IgD-negative memory B cell (primary cell): ENCODE measurements around the gene XCL2. TPM values are rescaled to one million over a fixed set of nuclear protein-coding genes. Genes with fewer than 3 reads are reported as not detected.
"Not testable (repeated sequence)": the region's sequence is repeated elsewhere in the genome, so short reads cannot be mapped to it uniquely, and the experiment has no call there.

Experiments
- H3K27ac Mint-ChIP-seq, 3 donors: one replicate each; pipeline ENCODE4 v1.8.0; 2020 to 2022; ENCODE audit warnings: mild to moderate bottlenecking in 3 of 3, mixed read lengths in 3 of 3, moderate library complexity in 1 of 3
- H3K27me3 Mint-ChIP-seq: one replicate; pipeline ENCODE4 v1.8.0; 2021; ENCODE audit warnings: mixed read lengths
- H3K36me3 Mint-ChIP-seq: one replicate; pipeline ENCODE4 v1.8.0; 2020; ENCODE audit warnings: mild to moderate bottlenecking, mixed read lengths
- H3K4me1 Mint-ChIP-seq, 3 donors: one replicate each; pipeline ENCODE4 v1.8.0; 2020 to 2022; ENCODE audit warnings: mixed read lengths in 3 of 3, mild to moderate bottlenecking in 1 of 3
- H3K4me3 Mint-ChIP-seq, 4 donors: one replicate each; pipeline ENCODE4 v1.8.0; 2020 to 2022; ENCODE audit warnings: mild to moderate bottlenecking in 4 of 4, mixed read lengths in 4 of 4, moderate library complexity in 3 of 4
- H3K9me3 Mint-ChIP-seq, 3 donors: one replicate each; pipeline ENCODE4 v1.8.0; 2020 to 2021; ENCODE audit warnings: mixed read lengths in 3 of 3, mild to moderate bottlenecking in 1 of 3
- polyA plus RNA-seq: library from polyadenylated mRNA; unstranded; fragments of 300-500 nt; fragmentation: Illumina TruSeq; gene quantifications from one replicate; pipeline ENCODE4 v1.2.3, GENCODE V29; 2021

XCL2 gene
- polyA plus RNA-seq = 2.5 TPM

GRCh38 chr1:168543840-168544498, at the start of gene XCL2:
Gene XCL2, minus strand, starts transcription at chr1:168543997. Its CDS starts 33 bp downstream, at chr1:168543964.
- not testable (repeated sequence) for H3K9me3 Mint-ChIP-seq, H3K27ac Mint-ChIP-seq, H3K4me1 Mint-ChIP-seq, H3K27me3 Mint-ChIP-seq, H3K36me3 Mint-ChIP-seq
- peak within 1 kb of the TSS in 1 of 4 donors; percentile 84 for H3K4me3 Mint-ChIP-seq

GRCh38 chr1:168591641-168592250, 47.9 kb upstream of the XCL2 start:
- Mint-ChIP-seq H3K9me3 (no peaks in the 10 kb centered on the region), H3K4me1 (no peaks in the 10 kb centered on the region), H3K4me3 (no peak overlapping the region), H3K27me3 (peaks cover 2% of the 10 kb centered on the region), H3K36me3 (peaks cover 1% of the 10 kb centered on the region), H3K27ac (no peak overlapping the region)

GRCh38 chr1:168591066-168591465, 47.3 kb upstream of the XCL2 start:
- H3K4me1 Mint-ChIP-seq = no peaks in the 10 kb centered on the region
- H3K27ac Mint-ChIP-seq = no peak overlapping the region
- H3K4me3 Mint-ChIP-seq = no peak overlapping the region
- H3K9me3 Mint-ChIP-seq = no peaks in the 10 kb centered on the region
- peaks cover under 1% of the 10 kb centered on the region for H3K27me3 Mint-ChIP-seq
- peaks cover 1% of the 10 kb centered on the region for H3K36me3 Mint-ChIP-seq

- H3K9me3 Mint-ChIP-seq = no peaks in the 10 kb centered on the region
- no peaks in the 10 kb centered on the region for H3K4me1 Mint-ChIP-seq
- H3K27ac Mint-ChIP-seq = no peak overlapping the region
- no peak overlapping the region for H3K4me3 Mint-ChIP-seq
- H3K36me3 Mint-ChIP-seq = peaks cover 1% of the 10 kb centered on the region
- H3K27me3 Mint-ChIP-seq = peaks cover 4% of the 10 kb centered on the region
These were observed 45.4 kb upstream of the XCL2 start for GRCh38 chr1:168589167-168589566.

GRCh38 chr1:168585937-168586336, 42.1 kb upstream of the XCL2 start:
- H3K9me3 Mint-ChIP-seq = no peaks in the 10 kb centered on the region
- H3K36me3 Mint-ChIP-seq = peaks cover 1% of the 10 kb centered on the region
- no peak overlapping the region for H3K27ac Mint-ChIP-seq
- H3K4me3 Mint-ChIP-seq = no peak overlapping the region
- peaks cover 4% of the 10 kb centered on the region for H3K27me3 Mint-ChIP-seq
- no peaks in the 10 kb centered on the region for H3K4me1 Mint-ChIP-seq

GRCh38 chr1:168585191-168585590, 41.4 kb upstream of the XCL2 start:
- Mint-ChIP-seq H3K27me3 (peaks cover 4% of the 10 kb centered on the region), H3K9me3 (no peaks in the 10 kb centered on the region), H3K4me3 (no peak overlapping the region), H3K27ac (no peak overlapping the region), H3K36me3 (peaks cover 1% of the 10 kb centered on the region), H3K4me1 (no peaks in the 10 kb centered on the region)

GRCh38 chr1:168583571-168583970, 39.8 kb upstream of the XCL2 start:
- Mint-ChIP-seq H3K4me1 (no peaks in the 10 kb centered on the region), H3K9me3 (no peaks in the 10 kb centered on the region), H3K4me3 (no peak overlapping the region), H3K27me3 (peaks cover 4% of the 10 kb centered on the region), H3K27ac (no peak overlapping the region), H3K36me3 (peaks cover 1% of the 10 kb centered on the region)

- H3K4me3 Mint-ChIP-seq = no peak overlapping the region
- H3K27ac Mint-ChIP-seq = no peak overlapping the region
These were observed 39.0 kb upstream of the XCL2 start for GRCh38 chr1:168582688-168583336.

GRCh38 chr1:168581817-168582572, 38.2 kb upstream of the XCL2 start:
- H3K4me3 Mint-ChIP-seq = no peak overlapping the region
- H3K27ac Mint-ChIP-seq = no peak overlapping the region
- H3K36me3 Mint-ChIP-seq = no peaks in the 10 kb centered on the region
- no peaks in the 10 kb centered on the region for H3K9me3 Mint-ChIP-seq
- no peaks in the 10 kb centered on the region for H3K4me1 Mint-ChIP-seq
- H3K27me3 Mint-ChIP-seq = peaks cover 4% of the 10 kb centered on the region

More at GRCh38 chr1:168582688-168583336, 39.0 kb upstream of the XCL2 start:
- no peaks in the 10 kb centered on the region for H3K36me3 Mint-ChIP-seq
- no peaks in the 10 kb centered on the region for H3K4me1 Mint-ChIP-seq
- peaks cover 4% of the 10 kb centered on the region for H3K27me3 Mint-ChIP-seq
- H3K9me3 Mint-ChIP-seq = no peaks in the 10 kb centered on the region

- H3K27ac Mint-ChIP-seq, H3K36me3 Mint-ChIP-seq, H3K4me1 Mint-ChIP-seq, H3K4me3 Mint-ChIP-seq, H3K9me3 Mint-ChIP-seq, H3K27me3 Mint-ChIP-seq: not testable (repeated sequence)
These were observed 37.2 kb upstream of the XCL2 start for GRCh38 chr1:168580991-168581390.

GRCh38 chr1:168580290-168580689, 36.5 kb upstream of the XCL2 start:
- not testable (repeated sequence) for H3K4me1 Mint-ChIP-seq, H3K27ac Mint-ChIP-seq, H3K27me3 Mint-ChIP-seq, H3K9me3 Mint-ChIP-seq, H3K4me3 Mint-ChIP-seq, H3K36me3 Mint-ChIP-seq

GRCh38 chr1:168578531-168579185, 34.9 kb upstream of the XCL2 start:
- H3K4me3 Mint-ChIP-seq, H3K4me1 Mint-ChIP-seq, H3K27me3 Mint-ChIP-seq, H3K9me3 Mint-ChIP-seq, H3K36me3 Mint-ChIP-seq, H3K27ac Mint-ChIP-seq: not testable (repeated sequence)

GRCh38 chr1:168576245-168576688, 32.5 kb upstream of the XCL2 start, which contains the start of gene XCL1:
Gene XCL1, plus strand, starts transcription at chr1:168576605. Its CDS starts 33 bp downstream, at chr1:168576638.
- H3K27me3 Mint-ChIP-seq, H3K4me1 Mint-ChIP-seq, H3K4me3 Mint-ChIP-seq, H3K27ac Mint-ChIP-seq, H3K9me3 Mint-ChIP-seq, H3K36me3 Mint-ChIP-seq: not testable (repeated sequence)

- not testable (repeated sequence) for H3K27ac Mint-ChIP-seq, H3K4me1 Mint-ChIP-seq, H3K27me3 Mint-ChIP-seq, H3K9me3 Mint-ChIP-seq, H3K4me3 Mint-ChIP-seq, H3K36me3 Mint-ChIP-seq
These were observed 30.4 kb upstream of the XCL2 start for GRCh38 chr1:168574234-168574633.

GRCh38 chr1:168572633-168573032, 28.8 kb upstream of the XCL2 start:
- Mint-ChIP-seq H3K9me3 (no peaks in the 10 kb centered on the region), H3K27ac (no peak overlapping the region), H3K4me1 (no peaks in the 10 kb centered on the region), H3K36me3 (peaks cover 3% of the 10 kb centered on the region), H3K4me3 (no peak overlapping the region), H3K27me3 (peaks cover 10% of the 10 kb centered on the region)
